Gastrocnemius medialis (tissue), 4 donors: Measurements from ENCODE around the gene TGM3.

Experiments used
- CTCF ChIP-seq, 5 experiments: fragments of 450-650 bp in 3 of 5; fragments of 200-600 bp in 2 of 5; sonication (generic) in 2 of 5; IDR thresholded peaks in 4 of 5; conservative IDR thresholded peaks in 1 of 5; 1 replicate in 4 of 5; 2 replicates in 1 of 5; pipeline ENCODE4 v1.5.1; 2016 to 2019; ENCODE audit warnings: antibody characterized with exemption in 5 of 5, mild to moderate bottlenecking in 3 of 5, moderate library complexity in 3 of 5
- POLR2A ChIP-seq, 2 donors: fragments of 450-650 bp; IDR thresholded peaks; one replicate each; pipeline ENCODE4 v1.6.1; 2017; ENCODE audit warnings: antibody characterized with exemption in 2 of 2, mild to moderate bottlenecking in 2 of 2, moderate library complexity in 2 of 2

- TF ChIP-seq CTCF (IDR thresholded peaks at IDR 0.05 in 4 of 5, conservative IDR thresholded peaks at IDR 0.05 in 1 of 5): no peak
- no peak for TF ChIP-seq POLR2A (IDR thresholded peaks at IDR 0.05)
These were observed 72.8 kb downstream of the TGM3 start for GRCh38 chr20:2368621-2369020.
